Right lung (tissue), 5 donors: Measurements from ENCODE around the gene CD81. TPM values are rescaled to one million over a fixed set of nuclear protein-coding genes. Genes with fewer than 3 reads are reported as not detected.

ENCODE experiments used
- DNase-seq, 2 donors: peaks; one replicate each; pipeline ENCODE4 v3.0.0-alpha.2; 2013
- polyA plus RNA-seq, 5 donors: library from polyadenylated mRNA; unstranded; fragments of 120-200 nt; gene quantifications; one replicate each; pipeline versions ENCODE4 v1.2.1 to v1.2.3, GENCODE V29; 2013; ENCODE audit warnings: inconsistent platforms in 1 of 5, low replicate concordance in 1 of 5; ENCODE audit not compliant: insufficient read length in 5 of 5, insufficient read depth in 1 of 5

The CD81 gene
- polyA plus RNA-seq, 5 donors, result 530 to 861 (median 656) TPM

DNA sequence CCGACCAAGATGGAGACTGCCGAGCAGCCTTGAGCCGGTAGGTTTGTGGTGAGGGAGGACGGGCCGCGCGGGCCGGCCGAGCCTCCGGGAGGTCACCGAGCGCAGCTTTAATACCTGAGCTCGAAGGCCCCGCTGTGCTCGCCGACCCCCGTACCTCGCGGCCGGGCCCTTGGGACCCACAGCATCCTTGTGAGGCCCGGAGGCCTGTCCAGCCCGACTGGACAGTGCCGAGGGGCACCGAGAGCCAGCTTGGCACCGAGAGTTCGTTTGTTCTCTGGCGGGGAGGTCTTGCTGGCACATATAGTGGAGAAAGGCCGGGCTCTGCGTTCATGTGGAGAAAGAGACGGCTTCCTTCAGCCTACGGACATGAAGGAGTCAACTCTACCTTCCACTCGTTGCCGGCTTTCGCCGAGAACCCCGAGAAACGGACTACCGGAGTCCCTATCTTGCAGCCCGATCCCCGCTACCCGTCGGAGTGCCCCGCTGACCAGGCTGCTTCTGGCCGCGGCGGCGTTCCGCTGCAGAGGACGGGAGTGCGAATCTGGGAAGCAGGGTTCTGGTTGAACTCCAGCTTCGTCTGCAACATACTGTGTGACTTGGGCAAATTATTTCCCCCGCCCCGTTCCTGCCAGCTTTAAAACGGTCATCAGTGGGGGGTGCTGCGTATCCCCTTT, 23.8 kb downstream of the CD81 start:
- no peak for DNase-seq

DNA sequence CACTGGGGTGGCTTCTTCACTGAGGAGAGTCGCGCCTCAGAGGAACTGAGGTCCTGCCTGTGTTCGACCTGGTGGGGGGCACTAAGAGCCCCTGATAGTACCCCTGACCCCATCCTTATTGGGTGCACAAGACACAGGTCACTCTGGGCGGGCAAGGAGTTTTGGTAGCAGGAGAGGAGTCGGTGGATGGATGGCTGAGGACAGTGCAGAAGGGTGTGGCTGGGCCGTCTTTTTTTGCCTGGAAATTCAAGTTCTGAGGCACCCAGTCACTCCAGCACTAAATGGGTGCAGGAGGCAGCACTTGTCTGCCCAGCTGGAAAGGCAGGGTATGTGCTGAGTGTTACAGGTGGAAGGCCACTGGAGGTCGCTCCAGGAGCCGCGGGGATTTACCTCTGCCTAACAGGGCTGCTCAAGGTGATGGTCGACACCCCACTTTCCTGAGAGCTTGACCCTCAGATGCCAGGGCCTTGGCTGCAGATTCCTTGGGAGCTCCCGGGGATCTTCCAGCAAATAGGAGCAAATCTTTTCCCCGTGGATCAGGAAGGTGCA, 24.4 kb downstream of the CD81 start:
- no peak for DNase-seq

DNA sequence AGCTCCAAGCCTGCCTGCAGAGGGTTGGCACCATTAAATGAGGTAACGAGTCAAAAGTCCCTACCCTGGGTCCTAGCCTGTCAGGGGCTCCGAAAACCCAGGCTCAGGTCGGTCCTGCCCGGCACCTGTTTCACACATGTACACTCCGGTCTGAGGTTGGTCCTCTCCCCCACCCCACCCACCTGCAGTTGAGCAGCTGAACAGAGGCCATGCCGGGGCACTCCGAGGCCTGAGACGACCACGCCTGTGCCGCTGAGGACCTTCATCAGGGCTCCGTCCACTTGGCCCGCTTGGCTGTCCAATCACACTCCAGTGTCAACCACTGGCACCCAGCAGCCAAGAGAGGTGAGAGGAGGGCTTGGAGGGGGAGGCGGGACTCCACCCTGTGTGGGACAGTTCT, 25.0 kb downstream of the CD81 start:
- no peak for DNase-seq

DNA sequence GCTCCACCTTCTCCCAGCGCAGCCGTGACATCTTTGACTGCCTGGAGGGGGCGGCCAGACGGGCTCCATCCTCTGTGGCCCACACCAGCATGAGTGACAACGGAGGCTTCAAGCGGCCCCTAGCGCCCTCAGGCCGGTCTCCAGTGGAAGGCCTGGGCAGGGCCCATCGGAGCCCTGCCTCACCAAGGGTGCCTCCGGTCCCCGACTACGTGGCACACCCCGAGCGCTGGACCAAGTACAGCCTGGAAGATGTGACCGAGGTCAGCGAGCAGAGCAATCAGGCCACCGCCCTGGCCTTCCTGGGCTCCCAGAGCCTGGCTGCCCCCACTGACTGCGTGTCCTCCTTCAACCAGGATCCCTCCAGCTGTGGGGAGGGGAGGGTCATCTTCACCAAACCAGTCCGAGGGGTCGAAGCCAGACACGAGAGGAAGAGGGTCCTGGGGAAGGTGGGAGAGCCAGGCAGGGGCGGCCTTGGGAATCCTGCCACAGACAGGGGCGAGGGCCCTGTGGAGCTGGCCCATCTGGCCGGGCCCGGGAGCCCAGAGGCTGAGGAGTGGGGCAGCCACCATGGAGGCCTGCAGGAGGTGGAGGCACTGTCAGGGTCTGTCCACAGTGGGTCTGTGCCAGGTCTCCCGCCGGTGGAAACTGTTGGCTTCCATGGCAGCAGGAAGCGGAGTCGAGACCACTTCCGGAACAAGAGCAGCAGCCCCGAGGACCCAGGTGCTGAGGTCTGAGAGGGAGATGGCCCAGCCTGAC, 26.0 kb downstream of the CD81 start:
- DNase-seq, result no peak

DNA sequence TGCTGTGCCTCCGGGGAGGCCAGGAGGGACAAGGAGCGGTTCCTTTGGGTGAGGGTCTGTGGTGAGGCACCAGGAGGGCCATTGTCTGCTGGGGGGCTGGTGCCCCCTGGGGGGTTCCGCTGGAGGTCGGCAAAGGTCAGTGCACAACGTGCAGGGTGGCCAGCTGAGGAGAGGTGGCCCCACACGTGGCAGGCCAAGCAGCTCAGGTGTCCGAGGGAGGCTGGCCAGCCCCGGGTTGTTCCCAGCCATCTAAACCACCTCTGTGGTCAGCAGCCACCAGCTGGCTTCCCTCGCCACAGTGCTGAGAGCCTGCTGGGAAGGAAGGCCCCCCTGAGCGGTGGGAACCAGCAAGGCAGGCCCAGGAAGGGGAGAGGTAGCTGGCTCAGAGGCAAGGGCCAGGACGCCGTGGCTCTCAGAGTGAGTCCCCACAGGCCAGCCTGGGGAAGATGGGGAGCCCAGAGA, 27.7 kb downstream of the CD81 start:
- DNase-seq, result no peak

DNA sequence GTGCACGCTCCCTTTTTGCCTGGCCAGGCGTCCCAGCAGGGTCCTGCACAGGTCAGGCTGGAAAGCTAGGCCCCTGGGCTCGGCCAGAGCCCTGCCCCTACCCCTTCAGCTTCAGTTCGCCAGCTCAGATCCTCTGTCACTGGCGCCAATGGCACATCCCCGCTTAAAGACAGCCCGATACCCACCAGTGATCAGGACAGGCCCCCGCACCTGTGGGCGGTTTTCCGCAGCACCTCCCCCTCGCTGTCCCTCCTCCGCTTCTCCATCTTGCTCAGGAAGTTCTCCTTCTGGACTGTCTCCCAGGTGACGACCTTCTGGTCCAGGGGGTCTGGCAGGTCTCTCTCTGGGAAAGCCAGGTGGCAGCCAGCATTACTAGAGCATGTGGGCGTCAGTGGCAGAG, 29.3 kb downstream of the CD81 start:
- no peak for DNase-seq

DNA sequence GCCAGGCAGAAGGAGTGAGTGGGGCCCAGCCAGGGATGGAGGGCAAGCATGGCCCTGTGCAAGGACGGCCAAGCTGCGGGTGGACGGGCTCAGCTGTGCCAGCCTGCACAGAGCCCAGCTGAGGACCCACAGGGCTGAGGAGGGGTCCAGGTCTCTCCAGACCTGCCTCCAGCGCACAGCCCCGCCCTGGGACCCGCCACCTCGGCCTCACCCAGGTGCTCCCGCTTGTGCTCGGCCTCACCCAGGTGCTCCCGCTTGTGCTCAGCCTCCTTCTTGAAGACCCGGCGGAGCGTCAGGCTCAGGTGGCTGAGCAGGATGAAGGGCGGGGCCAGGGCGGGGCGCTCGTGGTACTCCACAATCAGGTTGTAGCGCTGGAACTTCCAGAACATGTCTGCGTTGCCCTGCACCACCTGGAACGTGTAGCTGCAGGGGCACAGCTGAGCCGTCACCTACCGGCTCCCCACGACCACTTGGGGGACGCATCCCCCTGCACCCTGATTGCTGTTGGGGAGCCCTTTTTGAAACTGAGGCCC, 29.8 kb downstream of the CD81 start:
- no peak for DNase-seq

DNA sequence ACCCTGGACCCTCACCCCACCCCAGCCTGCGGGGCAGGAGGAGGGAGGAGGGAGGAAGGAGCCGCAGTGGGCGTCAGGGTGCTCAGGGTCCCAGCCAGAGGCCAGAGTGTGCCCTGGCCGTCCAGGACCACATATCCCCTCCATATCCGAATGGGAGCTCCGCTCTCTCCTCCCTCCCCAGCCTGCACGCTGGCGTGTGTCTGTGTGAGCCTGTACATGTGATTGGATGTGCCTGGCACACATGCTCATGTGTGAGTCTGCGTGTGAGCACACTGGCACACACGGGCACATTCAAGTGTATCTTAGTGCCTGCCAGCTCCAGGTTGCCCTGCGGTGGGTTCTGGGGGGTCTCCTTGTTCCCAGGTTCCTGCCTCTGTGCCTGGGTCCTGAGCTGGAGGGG, 31.6 kb downstream of the CD81 start:
- no peak for DNase-seq

DNA sequence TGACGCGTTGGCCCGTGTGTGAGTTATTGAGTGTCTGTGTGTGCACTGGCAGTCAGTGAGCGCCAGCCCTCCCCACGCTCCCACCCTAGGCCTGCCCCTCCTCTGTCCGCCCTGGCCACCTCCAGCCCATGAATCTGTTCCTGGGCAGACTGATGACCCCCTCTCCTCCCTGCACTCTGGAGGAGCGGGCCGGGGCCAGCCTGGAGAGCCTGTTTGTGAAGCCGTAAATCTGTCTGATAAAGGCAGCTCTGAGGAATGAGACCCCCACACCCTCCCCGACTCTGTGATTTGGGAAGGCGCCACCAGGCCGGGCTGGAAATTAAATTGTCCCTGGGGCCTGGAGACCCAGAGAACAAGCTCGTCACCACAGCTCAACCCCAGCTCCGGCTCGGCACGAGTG, 32.0 kb downstream of the CD81 start:
- DNase-seq, result no peak

DNA sequence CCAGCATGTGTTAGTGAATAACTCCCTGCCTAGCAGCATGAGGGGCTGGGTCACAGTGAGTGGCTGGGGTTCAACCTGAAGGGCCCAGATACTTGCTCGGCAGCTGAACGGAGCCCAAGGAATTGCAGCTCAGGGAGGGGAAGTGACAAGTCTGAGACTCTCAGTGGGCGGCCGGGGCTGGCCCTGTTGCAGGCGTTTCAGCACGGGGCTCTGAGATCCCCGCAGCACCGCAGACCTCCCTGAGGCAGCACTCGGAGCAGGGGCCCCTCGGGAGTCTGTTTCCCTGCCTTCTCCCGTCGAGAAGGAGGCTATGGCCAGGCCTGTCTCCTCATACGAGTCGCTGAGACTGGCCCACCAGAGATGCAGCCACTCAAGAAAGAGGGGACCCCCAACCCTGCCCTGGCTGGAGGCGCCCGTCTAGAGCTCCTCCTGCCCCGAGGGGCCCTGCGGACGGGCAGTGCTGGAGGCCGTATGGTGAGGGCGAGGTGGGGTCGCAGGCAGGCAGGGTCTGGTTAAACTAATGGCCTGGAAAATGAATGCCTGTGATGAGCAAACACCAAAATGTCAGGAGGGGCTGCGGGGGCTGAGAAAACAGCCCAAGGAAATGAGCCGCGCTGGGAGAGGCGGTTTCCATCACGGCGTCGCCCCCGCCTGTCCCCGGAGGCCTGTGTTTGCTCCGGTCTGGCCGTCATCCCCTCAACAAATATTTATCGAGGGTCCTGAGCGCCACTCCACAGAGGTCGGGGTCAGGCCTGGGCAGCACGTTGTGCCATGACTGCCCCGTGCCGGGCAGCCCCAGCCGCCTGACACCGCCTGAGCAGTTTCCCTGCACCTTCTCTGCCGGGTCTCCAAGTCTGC, 32.7 kb downstream of the CD81 start:
- no peak for DNase-seq

DNA sequence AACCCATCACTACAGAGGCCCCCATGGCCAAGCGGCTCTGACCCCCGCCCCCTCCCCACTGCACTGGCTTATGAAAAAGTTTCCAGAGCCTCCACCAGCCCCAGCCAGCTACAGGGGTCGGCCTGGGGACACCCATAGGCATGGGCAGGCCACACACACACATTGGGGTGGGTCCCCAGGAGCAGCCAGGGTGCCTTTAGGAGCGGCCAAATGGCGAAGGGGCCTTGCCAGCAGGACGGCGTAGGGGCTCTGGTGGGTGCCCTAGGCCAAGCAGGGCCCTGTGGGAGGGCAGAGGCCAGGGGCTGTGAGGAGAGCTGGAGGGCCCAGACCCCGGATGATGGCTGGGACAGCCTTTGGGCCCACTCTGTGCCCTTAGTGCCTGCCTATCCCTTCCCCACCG, 33.5 kb downstream of the CD81 start:
- no peak for DNase-seq

DNA sequence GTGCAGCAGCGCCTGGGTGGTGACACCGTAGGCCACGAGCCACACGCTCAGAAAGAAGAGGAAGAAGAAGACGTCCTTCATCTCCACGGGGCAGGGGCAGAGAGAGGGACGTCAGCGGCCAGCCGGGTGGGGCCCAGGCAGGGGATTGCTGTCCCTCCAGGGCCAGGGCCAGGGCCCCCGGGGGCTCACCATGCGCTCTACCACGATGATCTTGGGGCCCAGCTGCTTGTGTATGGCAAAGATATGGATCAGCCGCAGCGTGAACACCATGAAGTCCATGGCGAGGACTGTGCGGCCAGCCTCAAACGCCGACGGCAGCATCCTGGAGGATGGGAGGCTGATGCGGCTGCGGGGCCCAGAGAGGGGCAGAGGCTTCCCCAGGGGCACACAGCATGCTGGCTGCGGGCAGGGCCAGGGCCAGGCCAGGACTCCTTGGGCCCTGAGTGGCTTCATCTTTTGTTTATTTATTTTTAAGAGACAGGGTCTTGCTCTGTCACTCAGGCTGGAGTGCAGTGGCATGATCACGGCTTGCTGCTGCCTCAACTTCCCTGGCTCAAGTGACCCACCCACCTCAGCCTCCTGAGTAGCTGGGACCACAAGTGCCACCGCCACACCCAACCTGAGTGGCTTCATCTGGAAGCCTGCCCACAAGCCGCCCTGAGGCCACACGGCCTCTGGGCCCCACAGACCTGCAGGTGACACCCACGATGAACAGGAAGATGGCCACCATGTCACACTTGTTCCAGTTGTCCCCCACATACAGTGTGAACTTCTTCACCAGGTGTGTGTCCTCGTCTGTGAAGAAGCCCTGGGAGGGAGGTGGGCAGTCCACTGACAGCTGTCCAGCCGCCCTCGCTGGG, 34.6 kb downstream of the CD81 start:
- no peak for DNase-seq

DNA sequence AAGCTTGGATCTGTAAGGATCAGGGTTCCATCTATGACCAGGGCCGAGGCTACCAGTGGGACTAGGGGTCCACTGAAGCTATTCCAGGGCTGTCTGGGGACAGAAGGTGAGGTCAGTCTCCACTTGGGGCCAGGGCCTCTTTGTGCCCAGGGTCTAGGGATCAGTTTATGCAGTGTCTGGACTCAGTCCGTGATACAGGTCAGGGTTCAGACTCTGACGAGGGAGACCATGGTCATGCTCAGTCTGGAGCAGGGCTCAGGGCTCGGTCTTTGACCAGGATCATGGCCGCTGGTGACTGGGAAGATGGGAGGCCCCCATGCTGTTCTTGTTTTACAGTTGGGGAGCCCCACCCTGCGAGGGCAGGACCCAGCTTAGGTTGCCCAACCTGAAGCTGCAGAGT, 35.2 kb downstream of the CD81 start:
- DNase-seq, result no peak

DNA sequence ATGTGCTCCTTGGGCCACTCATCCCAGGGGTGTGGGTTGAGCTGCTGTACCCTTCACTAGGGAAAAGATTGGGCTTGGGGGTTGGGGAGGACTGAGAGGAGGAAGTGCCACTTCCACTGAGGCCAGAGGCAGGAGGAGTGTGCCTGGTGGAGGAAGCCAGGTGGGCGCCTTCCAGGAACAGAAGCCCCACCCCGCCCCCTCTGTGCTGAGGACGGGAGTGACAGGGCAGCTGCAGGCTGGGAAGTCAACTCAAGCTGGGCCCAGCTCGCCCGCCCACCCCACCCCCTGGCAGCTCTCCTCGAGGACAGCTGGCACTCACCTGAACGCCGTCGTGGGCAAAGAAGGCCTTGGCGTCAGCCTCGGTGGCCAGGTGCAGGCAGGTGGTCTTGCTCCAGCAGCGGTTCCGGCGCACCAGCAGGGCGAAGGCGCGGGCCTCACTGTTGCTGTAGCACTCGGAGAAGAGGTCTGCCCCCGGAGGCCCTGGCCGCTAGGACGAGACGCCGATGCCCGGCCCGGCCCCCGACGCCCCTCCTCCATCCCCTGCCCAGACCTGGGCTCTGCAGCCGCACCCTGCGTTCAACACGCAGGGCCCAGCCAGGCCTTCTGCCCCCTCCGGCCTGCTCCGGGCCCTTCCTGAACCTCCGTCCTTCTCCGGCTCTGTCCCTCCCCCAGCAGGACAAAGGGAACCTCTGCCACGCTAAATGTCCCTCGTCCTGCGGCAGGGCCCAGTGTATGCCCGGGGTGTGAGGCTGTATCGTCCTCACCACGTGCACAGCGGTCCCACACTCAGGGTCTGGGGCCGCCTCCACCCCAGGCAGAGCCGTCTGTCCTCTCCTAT, 36.9 kb downstream of the CD81 start:
- DNase-seq, result no peak

DNA sequence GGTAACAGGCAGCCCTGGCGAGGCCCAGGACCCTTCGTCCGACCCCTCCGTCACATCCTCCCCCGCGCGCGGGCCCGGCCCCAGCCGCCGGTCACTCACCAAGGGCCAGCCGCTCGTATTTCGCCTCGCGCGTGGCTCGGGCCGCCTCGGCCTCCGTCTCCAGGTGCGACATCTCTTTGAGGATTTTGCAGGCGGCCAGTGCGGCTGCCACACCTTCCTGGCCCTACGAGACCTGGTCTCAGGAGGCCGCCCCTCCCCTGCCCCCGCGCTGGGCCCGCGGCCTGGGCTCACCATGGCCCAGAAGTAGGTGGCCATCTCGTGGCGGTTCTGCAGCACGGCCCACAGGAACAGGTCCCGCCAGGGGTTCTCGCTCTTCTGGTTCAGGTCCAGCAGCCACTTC, 37.5 kb downstream of the CD81 start:
- DNase-seq, result no peak

DNA sequence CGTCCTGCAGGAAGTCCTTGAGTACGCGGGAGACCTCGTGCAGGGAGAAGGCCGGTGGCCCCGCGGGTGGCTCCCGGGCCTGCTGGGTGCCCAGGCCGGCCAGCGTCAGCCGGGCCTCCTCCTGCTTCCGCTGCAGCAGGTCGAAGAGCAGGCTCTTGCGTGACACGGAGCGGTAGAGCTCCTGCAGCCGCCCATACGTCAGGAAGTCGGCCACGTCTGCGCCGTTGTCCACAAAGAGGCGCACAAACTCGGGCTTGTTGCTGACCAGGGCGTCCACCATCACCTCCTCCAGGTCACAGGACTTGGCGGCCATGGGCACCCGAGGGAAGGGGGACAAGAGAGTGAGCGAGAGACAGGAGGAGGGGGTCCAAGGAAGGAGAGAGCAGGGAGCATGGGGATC, 38.1 kb downstream of the CD81 start:
- no peak for DNase-seq

DNA sequence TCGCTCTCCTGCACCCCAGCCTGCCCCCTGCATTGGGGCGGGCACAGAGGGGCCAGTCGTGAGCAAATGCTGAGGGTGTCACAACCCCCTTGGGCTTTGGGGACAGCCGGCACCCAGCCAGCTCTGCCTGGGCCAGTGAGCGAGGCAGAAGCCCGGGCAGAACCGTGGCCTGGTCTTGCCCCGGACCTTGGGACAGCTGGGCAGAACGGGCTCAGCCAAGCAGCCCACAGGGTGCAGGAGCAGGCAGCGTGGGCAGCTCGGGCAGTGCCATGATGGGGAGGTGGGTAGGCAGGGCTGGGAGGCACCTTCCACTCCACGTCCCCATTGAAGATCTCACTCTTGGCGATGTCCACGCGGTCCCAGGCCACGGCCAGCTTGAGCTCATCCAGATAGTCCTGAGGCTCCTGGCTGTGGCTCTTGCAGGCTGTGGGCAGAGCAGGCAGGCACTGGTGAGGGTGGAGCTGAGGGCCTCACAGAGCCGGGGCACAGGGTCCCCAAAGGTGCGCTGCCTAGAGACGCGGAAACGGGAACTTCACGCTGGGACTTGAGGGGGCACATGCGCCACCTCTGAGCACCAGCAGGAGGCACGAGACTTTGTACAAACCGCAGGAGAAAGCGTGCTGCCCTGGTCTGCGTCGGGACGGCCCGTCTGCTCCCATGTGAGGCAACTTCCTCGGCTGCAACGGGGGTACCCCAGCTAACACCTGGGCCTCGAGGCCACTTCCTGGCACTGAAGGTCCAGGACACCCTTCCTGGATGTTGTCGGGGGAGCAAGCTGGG, 38.7 kb downstream of the CD81 start:
- no peak for DNase-seq

DNA sequence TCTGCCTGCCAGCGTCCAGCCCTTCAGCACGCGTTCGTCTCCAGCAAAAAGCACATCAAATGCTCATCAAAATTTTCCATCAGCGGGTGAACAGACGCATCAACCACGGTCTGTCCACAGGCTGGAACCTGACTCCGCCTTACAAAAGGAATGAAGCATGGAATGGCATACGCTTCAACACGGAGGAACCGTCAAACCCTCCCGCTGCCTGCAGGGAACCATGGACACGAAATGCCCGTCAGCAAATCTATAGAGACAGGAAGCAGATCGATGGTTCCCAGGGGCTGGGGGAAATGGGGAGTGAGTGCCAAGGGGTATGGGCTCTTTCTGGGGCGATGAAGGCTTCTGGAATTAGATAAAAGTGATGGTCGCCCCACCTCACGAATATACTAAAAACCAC, 39.7 kb downstream of the CD81 start:
- DNase-seq, result no peak
